Measurements from ENCODE around the gene CDK11A. TPM values are rescaled to one million over a fixed set of nuclear protein-coding genes. Genes with fewer than 3 reads are reported as not detected.

Gene CDK11A
- total RNA-seq, 2 experiments from 2014 or later: 50.9 to 90.5 TPM

- Histone ChIP-seq H3K4me2 (ENCODE audit: low read length) (no peak overlapping the region), H4K20me1 (ENCODE audit: insufficient read depth, low read length) (peaks cover 13% of the 10 kb centered on the region; the same call in 1 of the 2 replicates)
- CTCF ChIA-PET (ENCODE audit: unreplicated experiment): no interaction called here
Observed at GRCh38 chr1:1758059-1758621, 34.0 kb upstream of the CDK11A start.

DNA sequence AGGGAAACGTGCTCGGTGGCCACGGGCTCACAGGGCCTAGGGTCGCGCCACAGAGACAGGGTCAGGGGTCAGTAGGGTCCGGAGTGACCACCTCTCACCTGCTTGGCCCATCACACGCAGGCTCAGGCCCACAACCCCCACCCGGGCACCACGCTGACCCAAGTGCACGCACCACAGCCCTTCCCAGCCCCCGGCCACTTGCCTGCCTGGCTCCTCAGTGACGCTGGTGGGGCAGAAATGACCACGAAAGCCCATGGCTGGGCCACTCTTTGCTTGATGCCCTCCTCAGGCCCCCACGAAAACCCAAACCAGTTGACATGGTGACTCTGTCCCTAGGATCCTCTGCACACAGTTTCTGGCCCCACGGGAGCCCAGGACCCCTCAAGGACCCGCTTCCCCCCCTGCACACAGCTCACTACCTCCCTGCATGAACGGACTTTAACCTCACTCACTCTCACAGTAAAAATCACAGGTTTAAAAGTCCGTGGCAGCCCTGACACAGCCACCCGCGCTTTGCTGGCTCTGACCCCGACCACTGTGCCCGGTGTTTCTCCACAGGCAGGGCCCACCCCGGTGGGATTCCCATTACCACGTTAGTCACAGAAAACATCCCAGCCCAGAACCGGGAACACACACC lies 33.4 kb upstream of the CDK11A start:
- intact Hi-C loops (cut with micrococcal nuclease; ENCODE audit: unreplicated experiment): no loop called here
- no peaks in the 10 kb centered on the region for H3K9me3 ChIP-seq (ENCODE audit: low read length)
- no peak for TF ChIP-seq EZH2phosphoT487 (IDR thresholded peaks at IDR 0.05; ENCODE audit: borderline replicate concordance, low read depth, low read length)
- TF ChIP-seq, protein P1, sequence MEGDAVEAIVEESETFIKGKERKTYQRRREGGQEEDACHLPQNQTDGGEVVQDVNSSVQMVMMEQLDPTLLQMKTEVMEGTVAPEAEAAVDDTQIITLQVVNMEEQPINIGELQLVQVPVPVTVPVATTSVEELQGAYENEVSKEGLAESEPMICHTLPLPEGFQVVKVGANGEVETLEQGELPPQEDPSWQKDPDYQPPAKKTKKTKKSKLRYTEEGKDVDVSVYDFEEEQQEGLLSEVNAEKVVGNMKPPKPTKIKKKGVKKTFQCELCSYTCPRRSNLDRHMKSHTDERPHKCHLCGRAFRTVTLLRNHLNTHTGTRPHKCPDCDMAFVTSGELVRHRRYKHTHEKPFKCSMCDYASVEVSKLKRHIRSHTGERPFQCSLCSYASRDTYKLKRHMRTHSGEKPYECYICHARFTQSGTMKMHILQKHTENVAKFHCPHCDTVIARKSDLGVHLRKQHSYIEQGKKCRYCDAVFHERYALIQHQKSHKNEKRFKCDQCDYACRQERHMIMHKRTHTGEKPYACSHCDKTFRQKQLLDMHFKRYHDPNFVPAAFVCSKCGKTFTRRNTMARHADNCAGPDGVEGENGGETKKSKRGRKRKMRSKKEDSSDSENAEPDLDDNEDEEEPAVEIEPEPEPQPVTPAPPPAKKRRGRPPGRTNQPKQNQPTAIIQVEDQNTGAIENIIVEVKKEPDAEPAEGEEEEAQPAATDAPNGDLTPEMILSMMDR (conservative IDR thresholded peaks at IDR 0.05; ENCODE audit: low read length): no peak
- no TSS peak for BruUV-seq (replicated peaks)
- H3K36me3 ChIP-seq (ENCODE audit: insufficient read depth, low read length): peaks cover 100% of the 10 kb centered on the region
- H4K20me1 ChIP-seq (ENCODE audit: insufficient read depth, low read length): peaks cover 13% of the 10 kb centered on the region; the same call in 1 of the 2 replicates
- ChIA-PET CTCF (ENCODE audit: unreplicated experiment) (no interaction called here), POLR2A (no interaction called here)
- H3K4me1 ChIP-seq (ENCODE audit: insufficient read depth, low read length, poor library complexity, severe bottlenecking): peaks cover 22% of the 10 kb centered on the region
- H3K79me2 ChIP-seq (ENCODE audit: insufficient read depth, low read depth, low read length): peaks cover 27% of the 10 kb centered on the region; the same call in 1 of the 2 replicates
- H3K4me3 ChIP-seq (ENCODE audit: low read depth, low read length, poor library complexity, severe bottlenecking): no peak overlapping the region
- no peak for DNase-seq (ENCODE audit: low spot score)
- H3K9me2 ChIP-seq (ENCODE audit: insufficient read depth, low read length): no peaks in the 10 kb centered on the region
- no peak overlapping the region for H3K27ac ChIP-seq (ENCODE audit: low read depth, low read length, poor library complexity, severe bottlenecking)
- no peak overlapping the region for H3K4me2 ChIP-seq (ENCODE audit: low read length)
- H2AFZ ChIP-seq (ENCODE audit: low read length): no peak overlapping the region

More at GRCh38 chr1:1758059-1758621, 34.0 kb upstream of the CDK11A start:
- Histone ChIP-seq H3K79me2 (ENCODE audit: insufficient read depth, low read depth, low read length) (peaks cover 33% of the 10 kb centered on the region; the same call in 1 of the 2 replicates), H3K36me3 (ENCODE audit: insufficient read depth, low read length) (peaks cover 100% of the 10 kb centered on the region), H2AFZ (ENCODE audit: low read length) (no peak overlapping the region), H3K9me2 (ENCODE audit: insufficient read depth, low read length) (no peaks in the 10 kb centered on the region), H3K4me3 (ENCODE audit: low read depth, low read length, poor library complexity, severe bottlenecking) (no peak overlapping the region), H3K27ac (ENCODE audit: low read depth, low read length, poor library complexity, severe bottlenecking) (no peak overlapping the region), H3K9me3 (ENCODE audit: low read length) (no peaks in the 10 kb centered on the region), H3K4me1 (ENCODE audit: insufficient read depth, low read length, poor library complexity, severe bottlenecking) (peaks cover 22% of the 10 kb centered on the region)
- BruUV-seq (replicated peaks): no TSS peak
- POLR2A ChIA-PET: interaction anchor here (0.6 kb wide), 1 partner anchor 61 kb away, joined by 4 read pairs; no protein-coding TSS in a partner anchor
- intact Hi-C loops (cut with micrococcal nuclease; ENCODE audit: unreplicated experiment): no loop called here
- TF ChIP-seq EZH2phosphoT487 (IDR thresholded peaks at IDR 0.05; ENCODE audit: borderline replicate concordance, low read depth, low read length): no peak
- TF ChIP-seq, protein P1 (conservative IDR thresholded peaks at IDR 0.05; ENCODE audit: low read length): no peak
- DNase-seq (ENCODE audit: low spot score): no peak
